ENCODE data around the gene CPN2.

CPN2 gene

GRCh38 chr3:194339840-194340239 lies 11.3 kb downstream of the CPN2 start:
- Histone ChIP-seq H3K4me3 (ENCODE audit: low read depth, low read length) (no peak overlapping the region), H3K9ac (no peak overlapping the region), H3K9me3 (ENCODE audit: control insufficient read depth, low read length) (no peaks in the 10 kb centered on the region), H3K4me2 (ENCODE audit: low read length) (no peak overlapping the region), H2AFZ (no peak overlapping the region), H3K4me1 (no peaks in the 10 kb centered on the region), H3K27me3 (ENCODE audit: control insufficient read depth, insufficient read depth, low read length) (no peaks in the 10 kb centered on the region), H3K79me2 (no peaks in the 10 kb centered on the region), H3K36me3 (ENCODE audit: control insufficient read depth, insufficient read depth, low read length) (no peaks in the 10 kb centered on the region), H3K27ac (no peak overlapping the region)
- TF ChIP-seq, protein P1, sequence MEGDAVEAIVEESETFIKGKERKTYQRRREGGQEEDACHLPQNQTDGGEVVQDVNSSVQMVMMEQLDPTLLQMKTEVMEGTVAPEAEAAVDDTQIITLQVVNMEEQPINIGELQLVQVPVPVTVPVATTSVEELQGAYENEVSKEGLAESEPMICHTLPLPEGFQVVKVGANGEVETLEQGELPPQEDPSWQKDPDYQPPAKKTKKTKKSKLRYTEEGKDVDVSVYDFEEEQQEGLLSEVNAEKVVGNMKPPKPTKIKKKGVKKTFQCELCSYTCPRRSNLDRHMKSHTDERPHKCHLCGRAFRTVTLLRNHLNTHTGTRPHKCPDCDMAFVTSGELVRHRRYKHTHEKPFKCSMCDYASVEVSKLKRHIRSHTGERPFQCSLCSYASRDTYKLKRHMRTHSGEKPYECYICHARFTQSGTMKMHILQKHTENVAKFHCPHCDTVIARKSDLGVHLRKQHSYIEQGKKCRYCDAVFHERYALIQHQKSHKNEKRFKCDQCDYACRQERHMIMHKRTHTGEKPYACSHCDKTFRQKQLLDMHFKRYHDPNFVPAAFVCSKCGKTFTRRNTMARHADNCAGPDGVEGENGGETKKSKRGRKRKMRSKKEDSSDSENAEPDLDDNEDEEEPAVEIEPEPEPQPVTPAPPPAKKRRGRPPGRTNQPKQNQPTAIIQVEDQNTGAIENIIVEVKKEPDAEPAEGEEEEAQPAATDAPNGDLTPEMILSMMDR (IDR thresholded peaks at IDR 0.05), result no peak

DNA sequence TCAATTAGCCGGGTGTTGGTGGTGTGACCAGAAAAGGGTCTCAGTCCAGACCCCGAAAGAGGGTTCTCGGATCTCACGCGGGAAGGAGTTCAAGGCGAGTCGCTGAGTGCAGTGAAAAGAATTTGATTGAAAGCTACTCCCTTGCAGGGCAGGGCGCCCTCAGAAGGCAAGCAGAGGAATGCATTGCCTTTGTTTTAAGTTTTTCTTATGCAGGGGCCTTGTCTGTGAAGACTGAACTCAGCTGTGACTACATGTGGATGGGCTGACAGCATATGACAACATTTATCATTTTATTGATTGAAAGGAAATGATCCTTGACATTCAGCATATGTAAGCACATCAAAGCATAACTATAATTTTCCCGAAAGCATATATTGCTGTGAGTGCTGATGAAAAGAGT lies 11.8 kb downstream of the CPN2 start:
- Histone ChIP-seq H3K9ac (no peak overlapping the region), H3K27ac (no peak overlapping the region), H3K9me3 (ENCODE audit: control insufficient read depth, low read length) (no peaks in the 10 kb centered on the region), H3K4me3 (ENCODE audit: low read depth, low read length) (no peak overlapping the region), H3K4me2 (ENCODE audit: low read length) (no peak overlapping the region), H3K36me3 (ENCODE audit: control insufficient read depth, insufficient read depth, low read length) (no peaks in the 10 kb centered on the region), H2AFZ (no peak overlapping the region), H3K79me2 (no peaks in the 10 kb centered on the region), H3K27me3 (ENCODE audit: control insufficient read depth, insufficient read depth, low read length) (no peaks in the 10 kb centered on the region), H3K4me1 (no peaks in the 10 kb centered on the region)
- TF ChIP-seq, protein P1 (IDR thresholded peaks at IDR 0.05), result no peak

- TF ChIP-seq, protein P1 (IDR thresholded peaks at IDR 0.05), result no peak
- no peaks in the 10 kb centered on the region for H3K79me2 ChIP-seq
- no peak overlapping the region for H3K9ac ChIP-seq
- no peak overlapping the region for H3K27ac ChIP-seq
- H3K27me3 ChIP-seq (ENCODE audit: control insufficient read depth, insufficient read depth, low read length), result no peaks in the 10 kb centered on the region
- H3K4me2 ChIP-seq (ENCODE audit: low read length), result no peak overlapping the region
- no peak overlapping the region for H3K4me3 ChIP-seq (ENCODE audit: low read depth, low read length)
- H3K4me1 ChIP-seq, result no peaks in the 10 kb centered on the region
- no peaks in the 10 kb centered on the region for H3K9me3 ChIP-seq (ENCODE audit: control insufficient read depth, low read length)
- H2AFZ ChIP-seq, result no peak overlapping the region
- H3K36me3 ChIP-seq (ENCODE audit: control insufficient read depth, insufficient read depth, low read length), result no peaks in the 10 kb centered on the region
Observed at GRCh38 chr3:194337965-194338753, 13.0 kb downstream of the CPN2 start.

DNA sequence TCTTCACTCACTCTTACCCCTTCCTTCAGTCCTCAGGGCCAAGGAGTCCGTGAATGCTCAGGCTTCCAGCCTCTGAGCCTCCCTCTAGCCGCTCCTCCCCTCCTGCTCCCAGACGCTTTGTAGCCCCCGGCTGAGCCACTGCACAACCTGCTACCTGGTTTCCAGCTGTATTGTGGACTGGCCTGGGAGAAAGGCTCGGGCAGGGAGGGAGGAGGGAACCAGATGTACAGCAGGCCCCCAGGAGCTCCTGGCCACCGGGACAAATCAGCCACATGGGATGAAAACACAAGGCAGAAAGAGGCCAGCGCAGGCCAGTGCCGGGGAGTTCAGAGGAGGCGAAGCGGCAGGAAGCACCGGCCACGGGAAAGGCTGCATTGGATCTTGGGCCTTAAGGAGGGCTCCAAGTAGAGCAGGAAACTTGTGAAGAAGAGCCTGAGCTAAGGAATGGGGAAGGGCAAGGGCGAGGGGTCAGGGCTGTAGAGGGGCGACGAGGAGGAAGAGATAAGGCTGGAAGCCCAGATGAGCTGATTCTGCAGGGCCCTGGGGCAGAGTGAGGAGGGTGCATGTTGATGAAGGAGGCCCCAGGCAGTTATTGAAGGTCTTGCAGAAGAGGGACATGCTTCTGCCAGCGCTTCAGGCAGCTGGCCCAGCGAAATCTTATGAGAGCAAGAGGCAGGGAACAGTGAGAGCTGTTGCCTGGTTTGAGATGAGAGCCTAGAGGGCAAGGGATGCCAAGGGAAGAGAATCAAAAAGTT lies 14.3 kb downstream of the CPN2 start:
- Histone ChIP-seq H3K79me2 (no peaks in the 10 kb centered on the region), H3K4me1 (no peaks in the 10 kb centered on the region), H3K4me3 (ENCODE audit: low read depth, low read length) (no peak overlapping the region), H3K4me2 (ENCODE audit: low read length) (no peak overlapping the region), H3K9ac (no peak overlapping the region), H3K9me3 (ENCODE audit: control insufficient read depth, low read length) (no peaks in the 10 kb centered on the region), H2AFZ (no peak overlapping the region), H3K27ac (no peak overlapping the region), H3K27me3 (ENCODE audit: control insufficient read depth, insufficient read depth, low read length) (no peaks in the 10 kb centered on the region), H3K36me3 (ENCODE audit: control insufficient read depth, insufficient read depth, low read length) (no peaks in the 10 kb centered on the region)
- TF ChIP-seq, protein P1 (IDR thresholded peaks at IDR 0.05), result no peak

All from parathyroid adenoma (tissue), 2 donors.